Stimulated activated CD8-positive, alpha-beta memory T cell treated with anti-CD3 and anti-CD28 coated beads, Interleukin-12 subunit alpha, Interleukin-12 subunit beta, amount 100 ng/mL, for 24 hours (primary cell): ENCODE measurements around the gene GIPR.
"Not testable (repeated sequence)": the region's sequence is repeated elsewhere in the genome, so short reads cannot be mapped to it uniquely, and the experiment has no call there.

Experiments used
- DNase-seq: peaks from one replicate; pipeline ENCODE4 v3.0.0-alpha.2; 2020; ENCODE audit errors: extremely low read depth

Gene GIPR

GRCh38 chr19:45667620-45668341, at the start of gene GIPR:
TSS of gene GIPR (plus strand) at chr19:45668221. CDS start at chr19:45669521, 1,300 bp downstream.
- peak; percentile 34 for DNase-seq

- no peak for DNase-seq
Observed at GRCh38 chr19:45621389-45621788, 46.6 kb upstream of the GIPR start.

- no peak for DNase-seq
Observed at GRCh38 chr19:45621976-45622503, 46.0 kb upstream of the GIPR start.

- no peak for DNase-seq
Observed at GRCh38 chr19:45623984-45624383, 44.0 kb upstream of the GIPR start.

- DNase-seq: not testable (repeated sequence)
Observed at GRCh38 chr19:45628219-45628618, 39.8 kb upstream of the GIPR start.

- DNase-seq: no peak
Observed at GRCh38 chr19:45629704-45630103, 38.3 kb upstream of the GIPR start.

- DNase-seq: no peak
Observed at GRCh38 chr19:45630463-45630862, 37.6 kb upstream of the GIPR start.

- DNase-seq: no peak
Observed at GRCh38 chr19:45632468-45633196, 35.4 kb upstream of the GIPR start.

GRCh38 chr19:45636275-45636674, 31.7 kb upstream of the GIPR start:
- DNase-seq: no peak

- no peak for DNase-seq
Observed at GRCh38 chr19:45636902-45637301, 31.1 kb upstream of the GIPR start.

GRCh38 chr19:45637890-45638667, 29.9 kb upstream of the GIPR start:
- no peak for DNase-seq

GRCh38 chr19:45638930-45639729, 28.9 kb upstream of the GIPR start, which contains the start of gene EML2:
TSS of gene EML2 (minus strand) at chr19:45639397. CDS start at chr19:45639376, 21 bp downstream.
- DNase-seq: no peak

GRCh38 chr19:45640849-45641273, 27.2 kb upstream of the GIPR start:
- DNase-seq: no peak

- DNase-seq: peak; percentile 64
Observed at GRCh38 chr19:45641274-45642105, 26.5 kb upstream of the GIPR start.

- peak; percentile 78 for DNase-seq
Observed at GRCh38 chr19:45643024-45643926, 24.7 kb upstream of the GIPR start.

GRCh38 chr19:45643927-45644771, 23.9 kb upstream of the GIPR start:
- no peak for DNase-seq

GRCh38 chr19:45645068-45645630, 22.9 kb upstream of the GIPR start:
- DNase-seq: no peak
